SK-N-SH (cell line): ENCODE results near the gene PRPF40B. TPM values are rescaled to one million over a fixed set of nuclear protein-coding genes. Genes with fewer than 3 reads are reported as not detected.

Experiments
- CTCF ChIA-PET: fragments of 300-600, 350-600 bp; formaldehyde crosslinking; extraction: SDS; loops from one replicate; lab custom pipeline; 2021; lab: Yijun Ruan, JAX
- POLR2A ChIA-PET: fragments of 350-600 bp; sonication (Branson Sonifier 250); formaldehyde crosslinking; extraction: SDS; loops from one replicate; lab custom pipeline; 2020; ENCODE audit warnings: antibody characterized with exemption, inconsistent platforms; lab: Yijun Ruan, JAX
- DNase-seq: peaks from one replicate; pipeline ENCODE4 v3.0.0; 2012
- H2AFZ ChIP-seq: fragments of 200-600 bp; sonication (generic); 2 replicates; pipeline ENCODE4 v1.8.1; 2016; ENCODE audit warnings: antibody characterized with exemption, mild to moderate bottlenecking, low read depth
- H3F3A ChIP-seq: fragments of 200-600 bp; sonication (generic); replicated peaks from 2 replicates; pipeline ENCODE3; 2016; ENCODE audit warnings: antibody characterized with exemption, mild to moderate bottlenecking; ENCODE audit not compliant: insufficient read depth
- H3K27ac ChIP-seq, 2 experiments: fragments of 200-500 bp in 1 of 2; fragments of 200-600 bp in 1 of 2; sonication (Bioruptor generic) in 1 of 2; sonication (generic), shearing (Covaris generic) in 1 of 2; 2 replicates each; pipeline versions ENCODE4 v1.5.1 to v1.6.1; 2014 to 2016; ENCODE audit warnings: low read depth in 2 of 2, inconsistent platforms in 1 of 2, low read length in 1 of 2, mild to moderate bottlenecking in 1 of 2, mixed read lengths in 1 of 2
- H3K27me3 ChIP-seq: fragments of 200-600 bp; sonication (generic), shearing (Covaris generic); 2 replicates; pipeline ENCODE4 v1.6.1; 2016; ENCODE audit warnings: mixed run types; ENCODE audit not compliant: insufficient read depth
- H3K36me3 ChIP-seq, 2 experiments: fragments of 200-500 bp in 1 of 2; fragments of 200-600 bp in 1 of 2; sonication (Bioruptor generic) in 1 of 2; sonication (generic) in 1 of 2; replicated peaks in 1 of 2; 2 replicates each; pipeline versions ENCODE3 to v1.5.1; 2014 to 2016; ENCODE audit warnings: low read length in 1 of 2, mild to moderate bottlenecking in 1 of 2; ENCODE audit not compliant: insufficient read depth in 2 of 2, control insufficient read depth in 1 of 2
- H3K4me1 ChIP-seq, 2 experiments: fragments of 200-500 bp in 1 of 2; fragments of 200-600 bp in 1 of 2; sonication (Bioruptor generic) in 1 of 2; sonication (generic), shearing (Covaris generic) in 1 of 2; 2 replicates each; pipeline versions ENCODE4 v1.5.1 to v1.6.1; 2014 to 2016; ENCODE audit warnings: low read depth in 1 of 2, low read length in 1 of 2, mixed run types in 1 of 2; ENCODE audit not compliant: insufficient read depth in 2 of 2, control insufficient read depth in 1 of 2
- H3K4me2 ChIP-seq: fragments of 200-600 bp; sonication (generic), shearing (Covaris generic); 2 replicates; pipeline ENCODE4 v1.6.1; 2017; ENCODE audit warnings: mixed run types
- H3K4me3 ChIP-seq, 2 experiments: fragments of 200-500 bp in 1 of 2; fragments of 200-600 bp in 1 of 2; sonication (Bioruptor generic) in 1 of 2; sonication (generic), shearing (Covaris generic) in 1 of 2; 2 replicates each; pipeline versions ENCODE4 v1.5.1 to v1.8.1; 2014 to 2016; ENCODE audit warnings: low read depth in 2 of 2, inconsistent platforms in 1 of 2, low read length in 1 of 2, mild to moderate bottlenecking in 1 of 2, mixed read lengths in 1 of 2, moderate library complexity in 1 of 2
- H3K79me2 ChIP-seq: fragments of 200-600 bp; sonication (generic); 2 replicates; pipeline ENCODE4 v1.8.1; 2017; ENCODE audit warnings: mild to moderate bottlenecking; ENCODE audit not compliant: insufficient read depth
- H3K9ac ChIP-seq: fragments of 200-600 bp; sonication (generic); 2 replicates; pipeline ENCODE4 v1.6.1; 2017; ENCODE audit warnings: mixed run types
- H3K9me2 ChIP-seq: fragments of 200-600 bp; sonication (generic); 2 replicates; pipeline ENCODE4 v1.6.1; 2017; ENCODE audit warnings: mixed run types
- H3K9me3 ChIP-seq: fragments of 200-600 bp; sonication (generic); 2 replicates; pipeline ENCODE4 v1.6.1; 2017; ENCODE audit warnings: mixed run types, mild to moderate bottlenecking, moderate library complexity
- H4K20me1 ChIP-seq: fragments of 200-600 bp; sonication (generic); 2 replicates; pipeline ENCODE4 v1.6.1; 2017; ENCODE audit warnings: mild to moderate bottlenecking, mixed run types; ENCODE audit not compliant: insufficient read depth
- EP300 ChIP-seq, 2 experiments: IDR thresholded peaks; 2 replicates each; pipeline versions ENCODE4 v1.4.0 to v1.6.1; 2012; ENCODE audit warnings: borderline replicate concordance in 1 of 2, low read depth in 1 of 2, low read length in 1 of 2
- FOSL2 ChIP-seq: IDR thresholded peaks from 2 replicates; pipeline ENCODE4 v1.4.0; 2012; ENCODE audit warnings: low read depth, mild to moderate bottlenecking, moderate library complexity, borderline replicate concordance
- JUND ChIP-seq: IDR thresholded peaks from 2 replicates; pipeline ENCODE4 v1.4.0; 2012
- MXI1 ChIP-seq: IDR thresholded peaks from 2 replicates; pipeline ENCODE4 v1.6.1; 2012; ENCODE audit warnings: mild to moderate bottlenecking, low read depth, low read length, improper control_type of control experiment
- NFIC ChIP-seq: IDR thresholded peaks from 2 replicates; pipeline ENCODE4 v1.4.0; 2012; ENCODE audit warnings: borderline replicate concordance
- PBX3 ChIP-seq: IDR thresholded peaks from 2 replicates; pipeline ENCODE4; 2012
- RFX5 ChIP-seq: IDR thresholded peaks from 2 replicates; pipeline ENCODE4 v1.6.1; 2012; ENCODE audit warnings: mild to moderate bottlenecking, improper control_type of control experiment, low read length
- RXRA ChIP-seq: IDR thresholded peaks from 2 replicates; pipeline ENCODE4 v1.4.0; 2012; ENCODE audit warnings: low read depth, mild to moderate bottlenecking, borderline replicate concordance
- SIN3A ChIP-seq: IDR thresholded peaks from 2 replicates; pipeline ENCODE4 v1.6.1; 2012; ENCODE audit warnings: low read depth, mild to moderate bottlenecking, low read length, moderate library complexity, borderline replicate concordance
- TEAD4 ChIP-seq: IDR thresholded peaks from 2 replicates; pipeline ENCODE4 v1.4.0; 2012; ENCODE audit warnings: mild to moderate bottlenecking, borderline replicate concordance; ENCODE audit not compliant: insufficient read depth
- USF1 ChIP-seq: IDR thresholded peaks from 2 replicates; pipeline ENCODE4 v1.4.0; 2012; ENCODE audit warnings: low read depth, borderline replicate concordance
- YY1 ChIP-seq: IDR thresholded peaks from 2 replicates; pipeline ENCODE4 v1.4.0; 2012; ENCODE audit warnings: low read depth, mild to moderate bottlenecking
- WGBS: methylation state at CpG from one replicate; pipeline ENCODE4 v1.1.6; 2017; ENCODE audit warnings: low lambda C conversion rate; 5-methylcytosine and 5-hydroxymethylcytosine counted together
- polyA plus RNA-seq, 3 experiments: library from polyadenylated mRNA; depleted of rRNA; stranded (reverse); fragments of >200 nt; gene quantifications; 2 replicates each; pipeline ENCODE4 v1.2.3, GENCODE V29; 2012

Gene PRPF40B
- polyA plus RNA-seq, 1 of the 3 experiments (the other 2 are of a cell fraction): 27.0 TPM

DNA sequence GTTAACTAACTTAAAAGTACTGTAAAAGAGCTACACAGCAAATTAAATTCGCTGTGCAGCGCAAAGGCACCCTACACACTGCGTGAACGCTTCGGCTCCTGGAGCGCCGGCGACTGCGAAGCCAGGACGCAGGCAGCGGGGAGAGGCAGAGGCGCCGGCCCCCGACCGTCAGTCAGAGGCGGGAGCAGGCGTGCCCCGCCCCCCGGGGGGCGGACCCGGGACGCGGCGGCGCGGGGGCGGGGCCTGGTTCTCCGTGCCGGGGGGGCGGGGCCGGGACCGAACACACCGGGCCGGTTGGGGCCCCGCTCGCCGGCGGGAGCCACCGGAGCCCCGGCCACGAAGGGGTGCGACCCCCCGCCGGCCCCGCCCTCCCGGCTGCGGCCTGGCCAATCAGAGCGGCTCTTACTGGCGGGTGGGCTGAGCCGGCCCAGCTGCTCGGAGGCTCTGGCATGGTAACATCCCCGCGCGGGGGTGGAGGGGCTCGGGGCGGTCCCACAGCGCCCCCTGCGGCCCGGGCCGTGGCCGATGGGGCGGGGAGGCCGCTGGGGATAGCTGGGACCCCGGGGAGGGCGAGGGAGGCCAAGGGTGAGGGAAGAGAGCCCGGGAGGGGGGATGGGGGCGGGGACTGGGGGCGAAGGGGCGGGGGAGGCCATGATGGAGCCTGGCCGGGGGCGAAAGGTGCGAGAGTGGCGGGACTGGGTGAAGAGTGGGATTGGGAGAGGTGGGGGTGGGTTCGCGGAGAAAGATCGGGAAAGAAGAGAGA is at the start of gene PRPF40B (continued):
- no peak for TF ChIP-seq NFIC
- TF ChIP-seq MXI1: peak; percentile 75
- no peak for TF ChIP-seq RFX5
- TF ChIP-seq YY1: no peak
- 0 out of 4 replicates have a peak, but pooled peaks of 1 of the 2 experiments have one; percentile 33 for TF ChIP-seq EP300 (IDR thresholded peaks at IDR 0.05; ENCODE audit: borderline replicate concordance in 1 of 2, low read depth in 1 of 2, low read length in 1 of 2)
- TF ChIP-seq USF1: no peak
- TF ChIP-seq RXRA: no peak
- TF ChIP-seq PBX3: peak; percentile 76
- TF ChIP-seq SIN3A: no peak

GRCh38 chr12:49577589-49578315 is 45.6 kb upstream of the PRPF40B start:
- H3K36me3 ChIP-seq: peaks cover 27 to 29% of the 10 kb centered on the region in 2 experiments
- H3K9me3 ChIP-seq: no peaks in the 10 kb centered on the region
- H2AFZ ChIP-seq: no peak overlapping the region
- DNase-seq: no peak
- no peak overlapping the region for H3K4me2 ChIP-seq
- POLR2A ChIA-PET: no interaction called here
- no peaks in the 10 kb centered on the region for H3K9me2 ChIP-seq
- peaks cover 9% of the 10 kb centered on the region for H3K79me2 ChIP-seq
- H3K4me1 ChIP-seq: peaks cover 0 to 8% of the 10 kb centered on the region in 2 experiments; a peak in 1 of 4 replicates
- no peak overlapping the region for H3K4me3 ChIP-seq
- peaks cover 4% of the 10 kb centered on the region for H3F3A ChIP-seq
- peaks cover 7% of the 10 kb centered on the region; the same call in 1 of the 2 replicates for H4K20me1 ChIP-seq
- 80% methylated on average over 9 of the region's 9 CpGs for WGBS
- CTCF ChIA-PET: interaction anchor here (1.3 to 3.0 kb wide), 5 partner anchors 17 to 289 kb away, joined by 4 to 15 read pairs (median 6); no protein-coding TSS in a partner anchor
- TF ChIP-seq RFX5: no peak
- TF ChIP-seq JUND: no peak
- TF ChIP-seq PBX3: no peak
- no peak for TF ChIP-seq FOSL2
- no peak for TF ChIP-seq SIN3A
- no peak for TF ChIP-seq TEAD4
- no peak overlapping the region for H3K9ac ChIP-seq
- H3K27me3 ChIP-seq: no peaks in the 10 kb centered on the region
- H3K27ac ChIP-seq: no peak overlapping the region
